ENCODE results near the gene MIPOL1.
"Not testable (repeated sequence)": the region's sequence is repeated elsewhere in the genome, so short reads cannot be mapped to it uniquely, and the experiment has no call there.

The MIPOL1 gene

GRCh38 chr14:37230551-37231194 is 32.9 kb downstream of the MIPOL1 start:
- peak; percentile 66 for DNase-seq (ENCODE audit: low read depth)
- no peak overlapping the region for H3K4me3 ChIP-seq (ENCODE audit: low read depth, low read length)
- TF ChIP-seq MAX (IDR thresholded peaks at IDR 0.05; ENCODE audit: low read depth, low read length) (no peak), CTCF (IDR thresholded peaks at IDR 0.05; ENCODE audit: low read depth, low read length) (peak; percentile 52)

- DNase-seq (ENCODE audit: low read depth) = peak; percentile 40
- TF ChIP-seq MAX (IDR thresholded peaks at IDR 0.05; ENCODE audit: low read depth, low read length) (peak; percentile 95), MYC (IDR thresholded peaks at IDR 0.05; ENCODE audit: low read depth, low read length) (peak; percentile 49; the same call in 1 of the 2 replicates), POLR2A (IDR thresholded peaks at IDR 0.05; ENCODE audit: extremely low read depth, insufficient read length) (no peak), CTCF (IDR thresholded peaks at IDR 0.05; ENCODE audit: low read depth, low read length) (peak; percentile 41)
- H3K4me3 ChIP-seq (ENCODE audit: low read depth, low read length) = no peak overlapping the region
Observed at GRCh38 chr14:37232907-37233481, 35.3 kb downstream of the MIPOL1 start.

GRCh38 chr14:37234222-37234621 is 36.5 kb downstream of the MIPOL1 start:
- H3K4me3 ChIP-seq (ENCODE audit: low read depth, low read length) = no peak overlapping the region
- no peak for DNase-seq (ENCODE audit: low read depth)
- TF ChIP-seq POLR2A (IDR thresholded peaks at IDR 0.05; ENCODE audit: extremely low read depth, insufficient read length) (no peak), CTCF (IDR thresholded peaks at IDR 0.05; ENCODE audit: low read depth, low read length) (no peak), MAX (IDR thresholded peaks at IDR 0.05; ENCODE audit: low read depth, low read length) (no peak), MYC (IDR thresholded peaks at IDR 0.05; ENCODE audit: low read depth, low read length) (no peak)

GRCh38 chr14:37236044-37236443 is 38.3 kb downstream of the MIPOL1 start:
- DNase-seq (ENCODE audit: low read depth); H3K4me3 ChIP-seq (ENCODE audit: low read depth, low read length): not testable (repeated sequence)

- DNase-seq (ENCODE audit: low read depth) = no peak
- no peak for TF ChIP-seq MAX (IDR thresholded peaks at IDR 0.05; ENCODE audit: low read depth, low read length)
- TF ChIP-seq MYC (IDR thresholded peaks at IDR 0.05; ENCODE audit: low read depth, low read length) = no peak
- TF ChIP-seq POLR2A (IDR thresholded peaks at IDR 0.05; ENCODE audit: extremely low read depth, insufficient read length) = no peak
- no peak for TF ChIP-seq CTCF (IDR thresholded peaks at IDR 0.05; ENCODE audit: low read depth, low read length)
- no peak overlapping the region for H3K4me3 ChIP-seq (ENCODE audit: low read depth, low read length)
Observed at GRCh38 chr14:37237094-37237493, 39.4 kb downstream of the MIPOL1 start.

GRCh38 chr14:37237735-37238200 is 40.0 kb downstream of the MIPOL1 start:
- DNase-seq (ENCODE audit: low read depth) = no peak
- TF ChIP-seq MYC (IDR thresholded peaks at IDR 0.05; ENCODE audit: low read depth, low read length) = no peak
- TF ChIP-seq CTCF (IDR thresholded peaks at IDR 0.05; ENCODE audit: low read depth, low read length) = no peak
- TF ChIP-seq POLR2A (IDR thresholded peaks at IDR 0.05; ENCODE audit: extremely low read depth, insufficient read length) = no peak
- no peak for TF ChIP-seq MAX (IDR thresholded peaks at IDR 0.05; ENCODE audit: low read depth, low read length)
- no peak overlapping the region for H3K4me3 ChIP-seq (ENCODE audit: low read depth, low read length)
